ENCODE results near the gene IRX2.

IRX2 gene

DNA sequence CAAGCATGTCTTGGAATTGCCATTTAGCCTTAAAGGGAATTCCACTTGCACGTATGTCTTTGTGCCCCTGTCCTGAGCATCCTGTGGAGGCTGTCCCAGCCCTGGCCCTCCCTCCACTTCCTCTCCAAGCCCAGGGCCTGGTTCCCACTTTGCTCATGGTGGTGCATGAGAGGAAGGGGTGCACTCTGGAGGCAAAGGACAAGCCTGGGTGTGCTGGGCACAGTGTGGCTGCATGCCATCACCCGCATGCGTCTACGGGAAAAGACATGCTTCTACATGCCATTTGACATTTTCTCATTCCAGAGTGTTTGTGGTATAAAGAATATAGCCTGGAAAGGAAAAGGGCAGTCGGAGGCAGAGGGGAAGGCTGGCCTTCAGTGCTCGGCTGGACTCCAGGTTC, 7.2 kb upstream of the IRX2 start:
- Histone ChIP-seq H3K4me3 (ENCODE audit: low read depth, low read length) (no peak overlapping the region), H3K27me3 (peaks cover 31% of the 10 kb centered on the region), H3K9me3 (no peaks in the 10 kb centered on the region), H3K36me3 (no peaks in the 10 kb centered on the region), H3K4me1 (no peaks in the 10 kb centered on the region)
- no peak for DNase-seq
- TF ChIP-seq, protein P1, sequence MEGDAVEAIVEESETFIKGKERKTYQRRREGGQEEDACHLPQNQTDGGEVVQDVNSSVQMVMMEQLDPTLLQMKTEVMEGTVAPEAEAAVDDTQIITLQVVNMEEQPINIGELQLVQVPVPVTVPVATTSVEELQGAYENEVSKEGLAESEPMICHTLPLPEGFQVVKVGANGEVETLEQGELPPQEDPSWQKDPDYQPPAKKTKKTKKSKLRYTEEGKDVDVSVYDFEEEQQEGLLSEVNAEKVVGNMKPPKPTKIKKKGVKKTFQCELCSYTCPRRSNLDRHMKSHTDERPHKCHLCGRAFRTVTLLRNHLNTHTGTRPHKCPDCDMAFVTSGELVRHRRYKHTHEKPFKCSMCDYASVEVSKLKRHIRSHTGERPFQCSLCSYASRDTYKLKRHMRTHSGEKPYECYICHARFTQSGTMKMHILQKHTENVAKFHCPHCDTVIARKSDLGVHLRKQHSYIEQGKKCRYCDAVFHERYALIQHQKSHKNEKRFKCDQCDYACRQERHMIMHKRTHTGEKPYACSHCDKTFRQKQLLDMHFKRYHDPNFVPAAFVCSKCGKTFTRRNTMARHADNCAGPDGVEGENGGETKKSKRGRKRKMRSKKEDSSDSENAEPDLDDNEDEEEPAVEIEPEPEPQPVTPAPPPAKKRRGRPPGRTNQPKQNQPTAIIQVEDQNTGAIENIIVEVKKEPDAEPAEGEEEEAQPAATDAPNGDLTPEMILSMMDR (IDR thresholded peaks at IDR 0.05; ENCODE audit: low read depth, low read length), result no peak

DNA sequence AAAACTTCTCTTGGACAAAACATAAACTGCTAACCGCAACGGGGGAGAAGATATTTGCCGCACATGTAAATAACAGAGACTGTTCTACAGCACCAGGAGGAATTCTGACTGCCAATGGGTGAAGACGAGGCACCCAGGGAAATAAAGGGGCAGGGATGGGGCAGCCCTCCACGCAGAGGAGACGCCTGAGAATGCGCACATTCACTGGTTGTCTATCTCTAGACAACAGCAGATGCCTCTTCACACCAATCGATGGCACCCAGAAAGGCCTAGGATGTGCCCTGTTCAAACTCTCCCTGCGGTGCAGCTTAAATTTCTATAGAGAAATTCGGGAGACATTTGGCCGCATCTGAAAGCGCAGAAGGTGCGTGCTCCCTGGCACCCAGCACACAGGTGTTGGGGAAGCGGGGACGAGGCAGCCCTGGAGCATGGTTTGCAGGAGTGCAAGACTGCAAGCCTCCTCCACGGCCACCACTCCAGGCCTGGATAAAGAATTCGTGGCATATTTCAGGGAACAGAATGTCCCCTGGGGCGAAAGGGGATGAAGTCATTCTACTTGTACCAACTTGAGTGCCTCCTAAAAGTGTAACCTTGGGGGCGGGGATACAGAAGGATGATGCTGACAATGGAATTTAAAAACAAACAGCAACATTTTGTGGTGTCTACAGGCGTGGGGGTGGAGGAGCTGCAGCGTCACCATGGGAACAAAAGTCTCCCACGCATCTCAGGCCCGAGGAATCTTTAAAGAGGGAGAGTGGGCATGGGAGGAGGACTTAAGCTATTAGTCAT, 6.3 kb upstream of the IRX2 start:
- no peaks in the 10 kb centered on the region for H3K36me3 ChIP-seq
- no peaks in the 10 kb centered on the region for H3K4me1 ChIP-seq
- no peaks in the 10 kb centered on the region for H3K9me3 ChIP-seq
- TF ChIP-seq, protein P1 (IDR thresholded peaks at IDR 0.05; ENCODE audit: low read depth, low read length), result no peak
- no peak for DNase-seq
- H3K27me3 ChIP-seq, result peaks cover 35% of the 10 kb centered on the region
- H3K4me3 ChIP-seq (ENCODE audit: low read depth, low read length), result no peak overlapping the region

DNA sequence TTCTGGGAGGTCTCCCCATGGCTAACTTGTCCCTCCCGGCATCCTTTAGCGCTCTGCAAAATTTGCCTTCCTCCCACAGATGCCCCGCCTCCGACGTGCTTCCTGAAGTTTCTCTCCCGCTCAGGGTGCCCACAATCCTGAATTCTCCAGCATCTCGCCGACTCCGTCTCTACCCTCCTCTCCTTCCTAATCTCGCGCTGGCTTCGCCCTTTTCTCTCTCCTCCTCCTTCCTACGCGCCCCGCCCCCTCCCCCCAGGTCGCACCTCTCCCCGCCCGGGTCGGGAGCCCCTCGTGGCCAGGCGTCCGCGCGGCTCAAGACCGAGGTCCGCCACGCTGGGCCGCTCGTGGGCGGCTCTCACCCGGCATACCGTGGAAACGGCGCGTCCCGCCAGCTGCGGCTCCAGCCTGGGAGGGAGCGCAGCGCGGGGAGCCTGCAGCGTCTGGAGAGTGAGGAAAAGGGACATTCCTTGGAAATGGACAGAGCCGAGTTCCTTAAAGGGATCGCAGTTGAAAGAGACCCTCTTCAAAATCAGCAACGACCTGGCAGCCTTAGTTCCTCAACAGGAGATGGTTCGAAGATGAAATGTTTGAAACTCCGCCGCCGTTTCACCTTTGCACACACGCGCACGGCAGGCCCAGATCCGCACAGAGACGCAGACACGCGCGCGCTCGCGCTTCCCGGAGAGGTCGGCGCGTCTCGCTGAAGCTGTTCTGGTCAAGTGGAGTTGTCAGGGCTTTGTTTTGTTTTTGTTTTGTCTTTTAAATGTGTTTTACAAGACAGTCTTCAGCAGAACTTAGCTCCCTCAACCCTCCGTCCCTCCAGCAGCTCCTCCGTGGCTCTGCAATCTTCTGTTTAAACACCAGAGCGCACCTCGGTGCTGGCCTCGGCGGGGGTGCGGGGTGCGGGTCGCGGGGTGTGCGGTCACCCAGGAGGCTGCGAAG, 5.0 kb upstream of the IRX2 start:
- H3K9me3 ChIP-seq, result no peaks in the 10 kb centered on the region
- peaks cover 38% of the 10 kb centered on the region for H3K27me3 ChIP-seq
- TF ChIP-seq, protein P1 (IDR thresholded peaks at IDR 0.05; ENCODE audit: low read depth, low read length), result no peak
- DNase-seq, result no peak
- H3K4me1 ChIP-seq, result no peaks in the 10 kb centered on the region
- no peaks in the 10 kb centered on the region for H3K36me3 ChIP-seq
- H3K4me3 ChIP-seq (ENCODE audit: low read depth, low read length), result no peak overlapping the region

DNA sequence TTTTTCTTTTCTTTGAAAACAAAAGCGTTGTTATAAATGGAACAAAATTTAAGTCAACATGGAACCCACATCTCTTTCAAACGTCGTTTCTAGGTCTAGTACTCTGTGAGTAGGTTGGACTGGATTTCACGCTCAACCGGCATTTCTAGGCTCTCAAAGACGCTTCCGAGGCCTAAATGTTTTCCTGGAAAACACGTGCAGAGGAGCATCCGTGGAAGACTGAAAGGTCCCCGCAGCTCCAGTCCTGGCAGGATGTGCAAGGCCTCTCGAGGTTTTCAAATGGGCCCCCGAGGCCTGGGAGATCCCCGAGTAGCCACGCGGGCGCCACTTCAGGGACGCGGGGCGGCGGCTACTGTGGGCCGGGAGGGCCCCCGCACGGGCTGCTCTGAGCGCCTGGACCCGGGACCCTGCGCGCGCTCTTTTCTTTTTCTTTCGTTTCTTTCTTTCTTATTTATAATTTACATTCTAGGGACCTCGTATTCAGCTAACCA, 4.2 kb upstream of the IRX2 start:
- no peak overlapping the region for H3K4me3 ChIP-seq (ENCODE audit: low read depth, low read length)
- no peaks in the 10 kb centered on the region for H3K9me3 ChIP-seq
- peaks cover 38% of the 10 kb centered on the region for H3K27me3 ChIP-seq
- TF ChIP-seq, protein P1 (IDR thresholded peaks at IDR 0.05; ENCODE audit: low read depth, low read length), result no peak
- no peaks in the 10 kb centered on the region for H3K4me1 ChIP-seq
- no peaks in the 10 kb centered on the region for H3K36me3 ChIP-seq
- DNase-seq, result no peak

DNA sequence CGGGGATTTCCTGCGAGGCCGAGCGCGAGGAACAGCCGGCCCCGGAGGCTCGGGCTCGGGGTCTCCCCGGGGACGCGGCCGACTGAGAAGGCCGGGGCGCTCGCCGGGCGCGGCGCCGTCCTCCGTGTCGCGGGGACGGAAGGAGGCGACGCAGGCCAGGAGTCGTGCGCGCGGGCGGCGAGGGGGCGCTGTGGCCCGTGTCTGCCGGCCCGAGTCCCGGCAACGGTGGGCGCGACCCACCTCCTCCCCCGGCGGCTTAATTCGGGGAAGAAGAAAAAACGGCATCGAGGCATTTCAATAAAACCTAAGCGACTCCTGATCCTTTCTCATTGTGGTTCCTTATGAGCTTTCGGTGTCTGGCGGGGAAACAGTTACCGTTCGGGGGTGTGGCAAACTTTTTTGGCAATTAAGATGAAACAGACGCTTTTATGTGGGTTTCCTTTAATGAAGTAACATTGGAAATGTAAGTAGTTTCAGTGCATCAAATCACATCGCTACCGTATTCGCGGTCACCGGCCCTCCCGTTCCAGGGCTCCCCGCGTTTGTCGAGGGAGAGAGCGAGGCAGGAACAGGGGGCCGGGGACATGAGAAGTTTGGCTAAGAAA, 3.7 kb upstream of the IRX2 start:
- DNase-seq, result no peak
- TF ChIP-seq, protein P1 (IDR thresholded peaks at IDR 0.05; ENCODE audit: low read depth, low read length), result no peak
- Histone ChIP-seq H3K36me3 (no peaks in the 10 kb centered on the region), H3K4me3 (ENCODE audit: low read depth, low read length) (no peak overlapping the region), H3K4me1 (no peaks in the 10 kb centered on the region), H3K9me3 (no peaks in the 10 kb centered on the region), H3K27me3 (peaks cover 38% of the 10 kb centered on the region)
